Measurements from ENCODE around the gene CDH4. TPM values are rescaled to one million over a fixed set of nuclear protein-coding genes. Genes with fewer than 3 reads are reported as not detected.

CDH4 gene
- total RNA-seq, 1 donor from 2014 or later = not detected

DNA sequence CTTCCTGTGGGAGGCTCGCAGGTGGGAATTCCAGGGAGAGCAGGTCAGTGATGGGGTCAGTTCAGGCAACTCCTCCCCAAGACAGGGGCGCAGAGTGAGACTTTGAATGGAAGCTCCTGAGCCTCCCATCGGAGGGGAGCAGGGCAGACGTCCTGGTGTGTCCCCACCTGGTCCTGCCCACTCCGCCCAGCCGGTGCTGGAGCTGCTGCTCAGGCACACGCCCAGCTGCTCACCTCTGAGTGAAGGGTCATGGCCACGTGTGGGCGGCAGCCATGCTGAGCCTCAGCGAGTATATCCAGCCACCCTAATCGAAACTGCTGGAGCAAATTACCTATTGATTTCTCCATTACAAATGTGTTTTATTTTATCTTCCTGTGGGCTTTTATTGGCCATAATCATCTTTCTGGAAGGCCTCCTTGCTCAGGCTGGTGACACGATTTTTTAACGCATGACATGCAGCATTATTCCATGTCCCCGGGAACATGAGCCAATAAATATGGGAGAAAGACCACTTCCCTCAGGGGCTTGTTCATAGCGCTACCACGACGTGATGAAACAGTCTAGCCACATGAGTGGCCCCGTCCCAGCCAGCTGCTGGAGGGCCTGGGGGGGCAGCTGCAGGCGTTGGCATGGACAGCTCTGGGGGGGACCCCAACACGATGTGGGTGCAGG lies 665.5 kb downstream of the CDH4 start:
- CTCF ChIA-PET = no interaction called here
- H3K9me3 Mint-ChIP-seq = no peaks in the 10 kb centered on the region
- H3K4me1 Mint-ChIP-seq = peaks cover 6% of the 10 kb centered on the region
- H3K36me3 Mint-ChIP-seq (ENCODE audit: low read depth) = no peaks in the 10 kb centered on the region
- ATAC-seq (ENCODE audit: low read depth) = no peak
- DNase-seq = no peak
- intact Hi-C loops (cut with micrococcal nuclease) = no loop called here
- TF ChIP-seq, protein P1, sequence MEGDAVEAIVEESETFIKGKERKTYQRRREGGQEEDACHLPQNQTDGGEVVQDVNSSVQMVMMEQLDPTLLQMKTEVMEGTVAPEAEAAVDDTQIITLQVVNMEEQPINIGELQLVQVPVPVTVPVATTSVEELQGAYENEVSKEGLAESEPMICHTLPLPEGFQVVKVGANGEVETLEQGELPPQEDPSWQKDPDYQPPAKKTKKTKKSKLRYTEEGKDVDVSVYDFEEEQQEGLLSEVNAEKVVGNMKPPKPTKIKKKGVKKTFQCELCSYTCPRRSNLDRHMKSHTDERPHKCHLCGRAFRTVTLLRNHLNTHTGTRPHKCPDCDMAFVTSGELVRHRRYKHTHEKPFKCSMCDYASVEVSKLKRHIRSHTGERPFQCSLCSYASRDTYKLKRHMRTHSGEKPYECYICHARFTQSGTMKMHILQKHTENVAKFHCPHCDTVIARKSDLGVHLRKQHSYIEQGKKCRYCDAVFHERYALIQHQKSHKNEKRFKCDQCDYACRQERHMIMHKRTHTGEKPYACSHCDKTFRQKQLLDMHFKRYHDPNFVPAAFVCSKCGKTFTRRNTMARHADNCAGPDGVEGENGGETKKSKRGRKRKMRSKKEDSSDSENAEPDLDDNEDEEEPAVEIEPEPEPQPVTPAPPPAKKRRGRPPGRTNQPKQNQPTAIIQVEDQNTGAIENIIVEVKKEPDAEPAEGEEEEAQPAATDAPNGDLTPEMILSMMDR (IDR thresholded peaks at IDR 0.05) = no peak
- POLR2A ChIA-PET = no interaction called here
- H3K4me3 Mint-ChIP-seq = no peak overlapping the region
- no peak overlapping the region for H3K27ac Mint-ChIP-seq
- peaks cover 11% of the 10 kb centered on the region for H3K27me3 Mint-ChIP-seq

DNA sequence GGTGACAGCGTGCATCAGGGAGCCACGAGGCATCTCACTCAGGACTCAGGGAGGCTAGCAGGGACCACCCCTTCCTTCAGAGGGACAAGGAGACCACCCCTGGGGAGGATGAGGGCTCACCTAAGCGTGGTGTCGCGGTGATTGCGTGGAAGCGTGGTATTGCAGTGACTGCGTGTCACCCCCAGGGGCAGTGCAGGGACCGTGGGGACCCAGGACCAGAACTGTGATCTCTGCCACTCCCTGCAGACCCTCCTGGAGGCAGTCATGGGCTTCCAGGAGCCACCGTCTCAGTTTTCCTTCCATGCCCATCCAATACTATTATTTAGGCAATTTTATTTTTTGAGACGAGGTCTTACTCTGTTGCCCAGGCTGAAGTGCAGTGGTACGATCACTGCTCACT lies 666.5 kb downstream of the CDH4 start:
- Mint-ChIP-seq H3K9me3 (no peaks in the 10 kb centered on the region), H3K4me3 (no peak overlapping the region), H3K27ac (no peak overlapping the region), H3K27me3 (peaks cover 11% of the 10 kb centered on the region), H3K36me3 (ENCODE audit: low read depth) (no peaks in the 10 kb centered on the region), H3K4me1 (no peaks in the 10 kb centered on the region)
- CTCF ChIA-PET = no interaction called here
- POLR2A ChIA-PET = no interaction called here
- intact Hi-C loops (cut with micrococcal nuclease) = no loop called here
- ATAC-seq (ENCODE audit: low read depth) (no peak), DNase-seq (no peak)
- TF ChIP-seq, protein P1 (IDR thresholded peaks at IDR 0.05) = no peak

GRCh38 chr20:61919239-61919638 lies 667.2 kb downstream of the CDH4 start:
- no peaks in the 10 kb centered on the region for H3K4me1 Mint-ChIP-seq
- DNase-seq = no peak
- intact Hi-C loops (cut with micrococcal nuclease) = no loop called here
- no peak overlapping the region for H3K4me3 Mint-ChIP-seq
- no peaks in the 10 kb centered on the region for H3K36me3 Mint-ChIP-seq (ENCODE audit: low read depth)
- no peak for ATAC-seq (ENCODE audit: low read depth)
- ChIA-PET CTCF (no interaction called here), POLR2A (no interaction called here)
- H3K27me3 Mint-ChIP-seq = peaks cover 11% of the 10 kb centered on the region
- H3K27ac Mint-ChIP-seq = no peak overlapping the region
- H3K9me3 Mint-ChIP-seq = no peaks in the 10 kb centered on the region
- TF ChIP-seq, protein P1 (IDR thresholded peaks at IDR 0.05) = no peak

GRCh38 chr20:61919675-61920365 lies 667.8 kb downstream of the CDH4 start:
- no peak overlapping the region for H3K4me3 Mint-ChIP-seq
- H3K27ac Mint-ChIP-seq = no peak overlapping the region
- H3K36me3 Mint-ChIP-seq (ENCODE audit: low read depth) = no peaks in the 10 kb centered on the region
- no peak for ATAC-seq (ENCODE audit: low read depth)
- peaks cover 11% of the 10 kb centered on the region for H3K27me3 Mint-ChIP-seq
- no peaks in the 10 kb centered on the region for H3K4me1 Mint-ChIP-seq
- no peak for DNase-seq
- TF ChIP-seq, protein P1 (IDR thresholded peaks at IDR 0.05) = no peak
- H3K9me3 Mint-ChIP-seq = no peaks in the 10 kb centered on the region
- intact Hi-C loops (cut with micrococcal nuclease) = no loop called here
- POLR2A ChIA-PET = no interaction called here
- CTCF ChIA-PET = no interaction called here

- ATAC-seq (ENCODE audit: low read depth) (no peak), DNase-seq (no peak)
- Mint-ChIP-seq H3K9me3 (no peaks in the 10 kb centered on the region), H3K27me3 (no peaks in the 10 kb centered on the region), H3K4me3 (no peak overlapping the region), H3K4me1 (no peaks in the 10 kb centered on the region), H3K36me3 (ENCODE audit: low read depth) (no peaks in the 10 kb centered on the region), H3K27ac (no peak overlapping the region)
- ChIA-PET CTCF (no interaction called here), POLR2A (no interaction called here)
- intact Hi-C loops (cut with micrococcal nuclease) = no loop called here
- TF ChIP-seq, protein P1 (IDR thresholded peaks at IDR 0.05) = no peak
These were observed 670.4 kb downstream of the CDH4 start for GRCh38 chr20:61922411-61922810.

Data from activated B cell treated with CpG ODN at 0.5 μM for 24 hours (primary cell).